OCI-LY1 (cell line): ENCODE measurements around the gene HOXD4.
A peak's percentile ranks its signal among the peaks of the same experiment; 100 is the strongest.

Experiments
- H2AFZ ChIP-seq: fragments of 200-600 bp; sonication (generic), shearing (Covaris generic); 2 replicates; pipeline ENCODE4 v1.6.0; 2014; ENCODE audit warnings: antibody characterized with exemption, mild to moderate bottlenecking, low read length
- H3F3A ChIP-seq: fragments of 200-600 bp; sonication (generic), shearing (Covaris generic); 2 replicates; pipeline ENCODE4 v1.6.0; 2014; ENCODE audit warnings: mild to moderate bottlenecking, antibody characterized with exemption, low read length, moderate library complexity; ENCODE audit not compliant: insufficient read depth
- H3K27ac ChIP-seq: fragments of 200-600 bp; sonication (generic); 2 replicates; pipeline ENCODE4 v1.5.1; 2014; ENCODE audit warnings: low read length, mixed run types, mild to moderate bottlenecking, low read depth; ENCODE audit not compliant: poor library complexity, severe bottlenecking
- H3K27me3 ChIP-seq: fragments of 200-600 bp; sonication (generic); 2 replicates; pipeline ENCODE4 v1.6.0; 2014; ENCODE audit warnings: antibody characterized with exemption, mild to moderate bottlenecking, low read length, moderate library complexity; ENCODE audit not compliant: insufficient read depth
- H3K36me3 ChIP-seq: fragments of 200-600 bp; sonication (generic); 2 replicates; pipeline ENCODE4 v1.6.1; 2014; ENCODE audit warnings: mild to moderate bottlenecking, antibody characterized with exemption, low read length, moderate library complexity, mixed read lengths; ENCODE audit not compliant: insufficient read depth
- H3K4me1 ChIP-seq: fragments of 200-600 bp; sonication (generic); 2 replicates; pipeline ENCODE4 v1.5.1; 2014; ENCODE audit warnings: mild to moderate bottlenecking, low read length, moderate library complexity; ENCODE audit not compliant: insufficient read depth, severe bottlenecking
- H3K4me2 ChIP-seq: fragments of 200-600 bp; sonication (generic), shearing (Covaris generic); 2 replicates; pipeline ENCODE4 v1.6.1; 2014; ENCODE audit warnings: low read length
- H3K4me3 ChIP-seq: fragments of 200-600 bp; sonication (generic); 2 replicates; pipeline ENCODE4 v1.5.1; 2014; ENCODE audit warnings: low read length, low read depth, mild to moderate bottlenecking, mixed read lengths; ENCODE audit not compliant: poor library complexity, severe bottlenecking
- H3K79me2 ChIP-seq: fragments of 200-600 bp; shearing (Covaris generic); 2 replicates; pipeline ENCODE4 v1.6.1; 2016; ENCODE audit warnings: mixed run types, low read length, mixed read lengths; ENCODE audit not compliant: insufficient read depth
- H3K9ac ChIP-seq: fragments of 200-600 bp; sonication (generic), shearing (Covaris generic); 2 replicates; pipeline ENCODE4 v1.6.1; 2014; ENCODE audit warnings: mild to moderate bottlenecking, low read length, mixed read lengths
- H3K9me2 ChIP-seq: fragments of 200-600 bp; sonication (generic), shearing (Covaris generic); 2 replicates; pipeline ENCODE4 v1.6.1; 2014; ENCODE audit warnings: low read depth, mild to moderate bottlenecking, low read length, mixed read lengths
- H3K9me3 ChIP-seq: fragments of 200-600 bp; shearing (Covaris generic); 2 replicates; pipeline ENCODE4 v1.6.1; 2014; ENCODE audit warnings: low read length, mixed read lengths
- H4K20me1 ChIP-seq: fragments of 200-600 bp; sonication (generic), shearing (Covaris generic); 2 replicates; pipeline ENCODE4 v1.6.0; 2016; ENCODE audit warnings: mild to moderate bottlenecking, low read length; ENCODE audit not compliant: insufficient read depth
- CTCF ChIP-seq: fragments of 200-600 bp; sonication (generic), shearing (Covaris generic); IDR thresholded peaks from 2 replicates; pipeline ENCODE4 v1.5.1; 2017; ENCODE audit warnings: mild to moderate bottlenecking, antibody characterized with exemption, low read length, moderate library complexity, mixed read lengths
- EZH2 ChIP-seq: fragments of 200-600 bp; sonication (generic), shearing (Covaris generic); IDR thresholded peaks from 2 replicates; pipeline ENCODE4 v1.8.0; 2017; ENCODE audit warnings: borderline replicate concordance, mixed run types, mild to moderate bottlenecking, antibody characterized with exemption, low read length, moderate library complexity, mixed read lengths

HOXD4 gene

GRCh38 chr2:176173567-176174381, 22.4 kb downstream of the HOXD4 start:
- peaks cover 8% of the 10 kb centered on the region; the same call in 1 of the 2 replicates for H3K27me3 ChIP-seq
- H3K9me2 ChIP-seq = no peaks in the 10 kb centered on the region
- H2AFZ ChIP-seq = no peak overlapping the region
- peaks cover 4% of the 10 kb centered on the region for H3K4me1 ChIP-seq
- no peak for TF ChIP-seq EZH2
- TF ChIP-seq CTCF = no peak
- H3K9me3 ChIP-seq = no peaks in the 10 kb centered on the region
- H3F3A ChIP-seq = no peaks in the 10 kb centered on the region
- no peak overlapping the region for H3K9ac ChIP-seq
- no peak overlapping the region for H3K4me2 ChIP-seq
- H3K36me3 ChIP-seq = no peaks in the 10 kb centered on the region
- no peak overlapping the region for H3K27ac ChIP-seq
- no peaks in the 10 kb centered on the region for H3K79me2 ChIP-seq
- no peaks in the 10 kb centered on the region for H4K20me1 ChIP-seq
- H3K4me3 ChIP-seq = no peak overlapping the region

- no peaks in the 10 kb centered on the region for H4K20me1 ChIP-seq
- 0 out of 2 replicates have a peak overlapping the region, but pooled peaks have one; percentile 29 for H3K4me2 ChIP-seq
- H3K79me2 ChIP-seq = no peaks in the 10 kb centered on the region
- H2AFZ ChIP-seq = no peak overlapping the region
- no peaks in the 10 kb centered on the region for H3K36me3 ChIP-seq
- peaks cover 4% of the 10 kb centered on the region for H3K4me1 ChIP-seq
- H3K9me2 ChIP-seq = no peaks in the 10 kb centered on the region
- H3K9me3 ChIP-seq = no peaks in the 10 kb centered on the region
- no peak overlapping the region for H3K27ac ChIP-seq
- peaks cover 8% of the 10 kb centered on the region; the same call in 1 of the 2 replicates for H3K27me3 ChIP-seq
- H3F3A ChIP-seq = no peaks in the 10 kb centered on the region
- no peak overlapping the region for H3K4me3 ChIP-seq
- no peak overlapping the region for H3K9ac ChIP-seq
- no peak for TF ChIP-seq EZH2
- no peak for TF ChIP-seq CTCF
Observed at GRCh38 chr2:176174382-176174823, 23.1 kb downstream of the HOXD4 start.

GRCh38 chr2:176174824-176175708, 23.7 kb downstream of the HOXD4 start:
- H3K4me1 ChIP-seq = peaks cover 4% of the 10 kb centered on the region
- 0 out of 2 replicates have a peak overlapping the region, but pooled peaks have one; percentile 29 for H3K4me2 ChIP-seq
- H3K9me2 ChIP-seq = no peaks in the 10 kb centered on the region
- no peaks in the 10 kb centered on the region for H3K79me2 ChIP-seq
- H3K9me3 ChIP-seq = no peaks in the 10 kb centered on the region
- no peak overlapping the region for H3K27ac ChIP-seq
- 0 out of 2 replicates have a peak, but pooled peaks cover 8% of the 10 kb centered on the region for H3K27me3 ChIP-seq
- no peak overlapping the region for H3K4me3 ChIP-seq
- TF ChIP-seq CTCF (no peak), EZH2 (no peak)
- no peaks in the 10 kb centered on the region for H3F3A ChIP-seq
- H2AFZ ChIP-seq = no peak overlapping the region
- H3K36me3 ChIP-seq = no peaks in the 10 kb centered on the region
- no peaks in the 10 kb centered on the region for H4K20me1 ChIP-seq
- H3K9ac ChIP-seq = no peak overlapping the region
